ENCODE measurements around the gene GNAI3.

The GNAI3 gene

GRCh38 chr1:109557520-109557919 is 9.1 kb downstream of the GNAI3 start:
- H3K36me3 ChIP-seq (ENCODE audit: insufficient read depth, low read length) = peaks cover 6% of the 10 kb centered on the region; the same call in 1 of the 2 replicates
- ATAC-seq (ENCODE audit: insufficient read depth, low read depth) (no peak), DNase-seq (no peak)
- TF ChIP-seq EZH2 (IDR thresholded peaks at IDR 0.05; ENCODE audit: borderline replicate concordance, low read depth, low read length, severe bottlenecking) (no peak), CTCF (IDR thresholded peaks at IDR 0.05; ENCODE audit: borderline replicate concordance, extremely low read depth, low read length, poor library complexity, severe bottlenecking) (no peak)
- H2AFZ ChIP-seq (ENCODE audit: low read depth, low read length) = no peak overlapping the region
- H3K4me3 ChIP-seq (ENCODE audit: low read depth in 1 of 2, low read length in 2 of 2) = no peak overlapping the region
- no peak overlapping the region for H3K27ac ChIP-seq (ENCODE audit: low read length)
- no peak overlapping the region for H3K4me2 ChIP-seq (ENCODE audit: insufficient read depth, low read length)
- peaks cover 100% of the 10 kb centered on the region for H3K79me2 ChIP-seq (ENCODE audit: insufficient read depth, low read length)
- peaks cover 71% of the 10 kb centered on the region for H4K20me1 ChIP-seq (ENCODE audit: insufficient read depth, low read length)
- H3K9ac ChIP-seq (ENCODE audit: low read depth, low read length) = no peak overlapping the region
- no peaks in the 10 kb centered on the region for H3K9me3 ChIP-seq (ENCODE audit: insufficient read depth, low read length, severe bottlenecking)
- H3K27me3 ChIP-seq (ENCODE audit: insufficient read depth, low read length, poor library complexity) = no peaks in the 10 kb centered on the region
- no peaks in the 10 kb centered on the region; the same call in 1 of the 2 replicates for H3K4me1 ChIP-seq (ENCODE audit: insufficient read depth, low read length)

- TF ChIP-seq EZH2 (IDR thresholded peaks at IDR 0.05; ENCODE audit: borderline replicate concordance, low read depth, low read length, severe bottlenecking) (no peak), CTCF (IDR thresholded peaks at IDR 0.05; ENCODE audit: borderline replicate concordance, extremely low read depth, low read length, poor library complexity, severe bottlenecking) (no peak)
- H3K79me2 ChIP-seq (ENCODE audit: insufficient read depth, low read length) = peaks cover 100% of the 10 kb centered on the region
- peaks cover 6% of the 10 kb centered on the region; the same call in 1 of the 2 replicates for H3K36me3 ChIP-seq (ENCODE audit: insufficient read depth, low read length)
- H3K9ac ChIP-seq (ENCODE audit: low read depth, low read length) = no peak overlapping the region
- no peak overlapping the region for H2AFZ ChIP-seq (ENCODE audit: low read depth, low read length)
- H3K9me3 ChIP-seq (ENCODE audit: insufficient read depth, low read length, severe bottlenecking) = no peaks in the 10 kb centered on the region
- no peaks in the 10 kb centered on the region; the same call in 1 of the 2 replicates for H3K4me1 ChIP-seq (ENCODE audit: insufficient read depth, low read length)
- H3K27ac ChIP-seq (ENCODE audit: low read length) = no peak overlapping the region
- no peaks in the 10 kb centered on the region for H3K27me3 ChIP-seq (ENCODE audit: insufficient read depth, low read length, poor library complexity)
- H3K4me3 ChIP-seq (ENCODE audit: low read depth in 1 of 2, low read length in 2 of 2) = no peak overlapping the region
- no peak overlapping the region for H3K4me2 ChIP-seq (ENCODE audit: insufficient read depth, low read length)
- peaks cover 79% of the 10 kb centered on the region for H4K20me1 ChIP-seq (ENCODE audit: insufficient read depth, low read length)
- ATAC-seq (ENCODE audit: insufficient read depth, low read depth) (no peak), DNase-seq (no peak)
Measured at GRCh38 chr1:109559995-109560394, 11.6 kb downstream of the GNAI3 start.

- no peaks in the 10 kb centered on the region for H3K27me3 ChIP-seq (ENCODE audit: insufficient read depth, low read length, poor library complexity)
- no peak overlapping the region for H2AFZ ChIP-seq (ENCODE audit: low read depth, low read length)
- DNase-seq (no peak), ATAC-seq (ENCODE audit: insufficient read depth, low read depth) (no peak)
- no peaks in the 10 kb centered on the region for H3K9me3 ChIP-seq (ENCODE audit: insufficient read depth, low read length, severe bottlenecking)
- peaks cover 72% of the 10 kb centered on the region for H4K20me1 ChIP-seq (ENCODE audit: insufficient read depth, low read length)
- H3K4me3 ChIP-seq (ENCODE audit: low read depth in 1 of 2, low read length in 2 of 2) = no peak overlapping the region
- H3K4me2 ChIP-seq (ENCODE audit: insufficient read depth, low read length) = no peak overlapping the region
- TF ChIP-seq CTCF (IDR thresholded peaks at IDR 0.05; ENCODE audit: borderline replicate concordance, extremely low read depth, low read length, poor library complexity, severe bottlenecking) (no peak), EZH2 (IDR thresholded peaks at IDR 0.05; ENCODE audit: borderline replicate concordance, low read depth, low read length, severe bottlenecking) (no peak)
- H3K27ac ChIP-seq (ENCODE audit: low read length) = no peak overlapping the region
- H3K9ac ChIP-seq (ENCODE audit: low read depth, low read length) = no peak overlapping the region
- no peaks in the 10 kb centered on the region for H3K4me1 ChIP-seq (ENCODE audit: insufficient read depth, low read length)
- H3K36me3 ChIP-seq (ENCODE audit: insufficient read depth, low read length) = no peaks in the 10 kb centered on the region
- peaks cover 99% of the 10 kb centered on the region for H3K79me2 ChIP-seq (ENCODE audit: insufficient read depth, low read length)
Measured at GRCh38 chr1:109564194-109564878, 15.9 kb downstream of the GNAI3 start.

Data from DND-41 (cell line).